Lower leg skin (tissue), 4 donors: Measurements from ENCODE around the gene IRX4. TPM values are rescaled to one million over a fixed set of nuclear protein-coding genes. Genes with fewer than 3 reads are reported as not detected.

Experiments
- DNase-seq, 2 donors: peaks; one replicate each; pipeline ENCODE4 v3.0.0-alpha.2; 2019; ENCODE audit warnings: low spot score in 2 of 2
- H3K4me3 ChIP-seq: fragments of 200-600 bp; sonication (generic); 2 replicates; pipeline ENCODE4 v1.5.1; 2017; ENCODE audit warnings: mild to moderate bottlenecking, low read depth; ENCODE audit not compliant: poor library complexity, severe bottlenecking
- CTCF ChIP-seq, 3 donors: fragments of 450-650 bp; IDR thresholded peaks; one replicate each; pipeline ENCODE4 v1.5.1; 2016; ENCODE audit warnings: antibody characterized with exemption in 3 of 3, mild to moderate bottlenecking in 3 of 3, moderate library complexity in 2 of 3
- POLR2A ChIP-seq, 2 donors: fragments of 450-650 bp; IDR thresholded peaks; one replicate each; pipeline ENCODE4 v1.6.1; 2016 to 2017; ENCODE audit warnings: antibody characterized with exemption in 2 of 2, mild to moderate bottlenecking in 1 of 2, moderate library complexity in 1 of 2
- WGBS, 2 donors: methylation state at CpG; one replicate each; pipeline ENCODE4 v1.1.5; 2018; 5-methylcytosine and 5-hydroxymethylcytosine counted together
- intact Hi-C: fragments of 100-400 bp; cut with DNase I; formaldehyde crosslinking; loops from one replicate; pipeline ENCODE4 v1.15.0; 2023; ENCODE audit warnings: low total_unique reads
- total RNA-seq, 4 donors: library from RNA; depleted of rRNA; stranded (reverse); fragments of >200 nt; gene quantifications; one replicate each; pipeline ENCODE4 v1.1.0, GENCODE V29; 2016

The IRX4 gene
- total RNA-seq, 4 donors from 2014 or later = 32.5 to 58.3 (median 48.5) TPM

GRCh38 chr5:1911773-1912235 is 29.1 kb upstream of the IRX4 start:
- TF ChIP-seq POLR2A (IDR thresholded peaks at IDR 0.05) = no peak
- no peak for TF ChIP-seq CTCF (IDR thresholded peaks at IDR 0.05)
- intact Hi-C loops = no loop called here
- WGBS, 2 donors = 91% methylated on average over 26 of the region's 26 CpGs
- no peak overlapping the region for H3K4me3 ChIP-seq
- DNase-seq = peak in 1 of 2 donors; percentile 76

- TF ChIP-seq CTCF (IDR thresholded peaks at IDR 0.05) = no peak
- TF ChIP-seq POLR2A (IDR thresholded peaks at IDR 0.05) = no peak
- WGBS, 2 donors = 91 to 95% methylated on average over 13 to 15 of the region's 15 CpGs
- intact Hi-C loops = no loop called here
- H3K4me3 ChIP-seq = no peak overlapping the region
- DNase-seq = peak in 1 of 2 donors; percentile 74
Measured at GRCh38 chr5:1910861-1911772, 28.4 kb upstream of the IRX4 start.

- peak in 1 of 2 donors; percentile 79 for DNase-seq
- H3K4me3 ChIP-seq = no peak overlapping the region
- intact Hi-C loops = no loop called here
- TF ChIP-seq CTCF (IDR thresholded peaks at IDR 0.05) = no peak
- TF ChIP-seq POLR2A (IDR thresholded peaks at IDR 0.05) = no peak
- WGBS, 2 donors = 84 to 88% methylated on average over 31 of the region's 31 CpGs
Measured at GRCh38 chr5:1910081-1910760, 27.5 kb upstream of the IRX4 start.

DNA sequence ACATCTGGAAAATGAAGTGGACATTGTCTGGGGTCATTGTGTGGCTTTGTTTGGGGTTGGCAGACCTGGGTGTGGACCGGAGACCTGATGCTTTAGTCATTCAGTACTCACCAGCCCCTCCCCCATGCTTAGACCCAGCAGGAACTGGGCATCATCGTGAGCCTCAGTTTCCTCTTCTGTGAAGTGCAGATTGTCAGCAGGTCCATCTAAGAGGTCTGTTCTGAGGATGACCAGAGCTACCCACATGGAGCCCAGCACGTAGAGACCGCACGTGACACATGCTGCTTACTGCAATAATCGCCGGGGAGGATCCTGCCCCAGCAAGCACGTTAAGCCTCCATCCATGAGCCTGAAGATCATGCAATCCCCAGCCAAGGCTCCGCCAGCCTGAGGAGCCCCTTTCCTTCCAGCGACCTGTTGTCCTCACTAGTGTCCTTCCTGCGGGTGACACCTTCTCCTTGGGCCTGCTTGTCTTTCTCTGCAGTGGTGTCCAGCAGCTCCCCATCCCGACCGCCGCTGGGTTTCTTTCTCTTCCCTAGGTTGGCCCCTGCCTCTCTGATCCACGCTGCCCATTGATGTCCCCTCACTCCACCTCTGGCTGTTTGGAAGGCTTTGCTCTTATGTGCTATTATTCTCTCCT is 26.7 kb upstream of the IRX4 start:
- H3K4me3 ChIP-seq = no peak overlapping the region
- TF ChIP-seq POLR2A (IDR thresholded peaks at IDR 0.05) = no peak
- DNase-seq = peak in 1 of 2 donors; percentile 62
- WGBS, 2 donors = 90 to 96% methylated on average over 14 to 15 of the region's 15 CpGs
- intact Hi-C loops = no loop called here

- no peak overlapping the region for H3K4me3 ChIP-seq
- TF ChIP-seq CTCF (IDR thresholded peaks at IDR 0.05) (no peak), POLR2A (IDR thresholded peaks at IDR 0.05) (no peak)
- peak in 1 of 2 donors; percentile 42 for DNase-seq
- 85 to 92% methylated on average over 8 of the region's 8 CpGs for WGBS, 2 donors
- intact Hi-C loops = no loop called here
Measured at GRCh38 chr5:1908931-1909330, 26.2 kb upstream of the IRX4 start.

DNA sequence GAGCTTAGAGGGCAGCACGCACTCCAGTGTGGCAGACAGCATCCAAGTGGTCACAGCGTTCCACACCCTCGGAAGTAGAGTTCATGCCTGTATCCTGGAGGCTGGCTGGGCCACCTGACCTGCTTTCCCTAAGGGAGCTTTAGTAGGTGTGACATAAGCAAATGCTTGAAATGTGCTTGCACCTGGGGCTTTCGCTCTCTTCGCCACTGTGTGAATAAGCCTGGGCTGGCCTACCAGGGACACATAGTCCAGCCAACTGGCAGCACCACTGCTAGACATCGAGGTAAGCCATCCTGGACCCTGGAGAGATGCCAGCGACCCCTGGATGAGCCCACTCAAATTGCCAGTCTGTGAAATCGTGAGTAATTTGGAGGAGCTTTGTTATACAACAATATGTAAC is 24.9 kb upstream of the IRX4 start:
- intact Hi-C loops = no loop called here
- TF ChIP-seq POLR2A (IDR thresholded peaks at IDR 0.05) = no peak
- no peak for TF ChIP-seq CTCF (IDR thresholded peaks at IDR 0.05)
- H3K4me3 ChIP-seq = no peak overlapping the region
- DNase-seq = peak in 1 of 2 donors; percentile 52
- WGBS, 2 donors = 69 to 76% methylated on average over 8 of the region's 8 CpGs
